ENCODE results near the gene CALCOCO2.

The CALCOCO2 gene, protein sequence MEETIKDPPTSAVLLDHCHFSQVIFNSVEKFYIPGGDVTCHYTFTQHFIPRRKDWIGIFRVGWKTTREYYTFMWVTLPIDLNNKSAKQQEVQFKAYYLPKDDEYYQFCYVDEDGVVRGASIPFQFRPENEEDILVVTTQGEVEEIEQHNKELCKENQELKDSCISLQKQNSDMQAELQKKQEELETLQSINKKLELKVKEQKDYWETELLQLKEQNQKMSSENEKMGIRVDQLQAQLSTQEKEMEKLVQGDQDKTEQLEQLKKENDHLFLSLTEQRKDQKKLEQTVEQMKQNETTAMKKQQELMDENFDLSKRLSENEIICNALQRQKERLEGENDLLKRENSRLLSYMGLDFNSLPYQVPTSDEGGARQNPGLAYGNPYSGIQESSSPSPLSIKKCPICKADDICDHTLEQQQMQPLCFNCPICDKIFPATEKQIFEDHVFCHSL

DNA sequence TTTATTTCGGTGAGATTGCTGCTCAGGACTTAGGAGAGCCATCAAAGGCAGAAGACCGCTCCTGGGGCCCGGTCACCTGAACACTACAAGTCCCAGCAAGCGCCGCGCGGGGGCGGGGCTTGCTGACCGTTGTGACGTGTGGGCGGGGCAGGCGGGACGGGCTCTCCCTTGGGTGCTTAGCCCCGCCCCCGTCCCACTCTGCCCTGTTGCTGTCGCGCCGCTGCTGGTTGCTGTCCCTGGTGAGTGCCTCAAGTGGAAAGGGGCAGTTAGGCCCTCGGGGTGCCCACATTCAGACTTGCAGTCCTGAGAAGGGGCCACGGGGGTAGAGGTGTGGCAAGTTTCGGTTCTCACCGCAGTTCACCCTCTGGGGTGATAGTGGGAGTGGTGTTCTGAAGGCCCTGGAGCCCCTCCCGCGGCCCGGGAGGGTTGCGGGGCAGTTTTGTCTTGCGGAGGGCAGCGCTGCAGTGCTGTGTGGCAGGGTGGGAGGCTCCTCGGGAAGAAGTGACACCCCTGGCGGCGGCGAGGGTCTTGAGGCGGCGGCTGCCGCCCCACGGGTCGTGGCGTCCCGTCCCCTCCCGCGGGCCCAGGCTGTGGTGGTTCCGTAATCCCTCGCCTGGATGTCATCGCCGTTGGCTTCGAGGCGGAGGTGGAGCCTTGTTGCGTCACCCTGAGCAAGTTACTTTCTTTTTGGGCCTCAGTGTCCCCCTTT is at the start of gene CALCOCO2:
CALCOCO2 (plus strand) TSS at position 196 of the 709 bp plus-strand sequence. CDS start 10,673 bp downstream, outside the sequence.
- TF ChIP-seq, protein P1, sequence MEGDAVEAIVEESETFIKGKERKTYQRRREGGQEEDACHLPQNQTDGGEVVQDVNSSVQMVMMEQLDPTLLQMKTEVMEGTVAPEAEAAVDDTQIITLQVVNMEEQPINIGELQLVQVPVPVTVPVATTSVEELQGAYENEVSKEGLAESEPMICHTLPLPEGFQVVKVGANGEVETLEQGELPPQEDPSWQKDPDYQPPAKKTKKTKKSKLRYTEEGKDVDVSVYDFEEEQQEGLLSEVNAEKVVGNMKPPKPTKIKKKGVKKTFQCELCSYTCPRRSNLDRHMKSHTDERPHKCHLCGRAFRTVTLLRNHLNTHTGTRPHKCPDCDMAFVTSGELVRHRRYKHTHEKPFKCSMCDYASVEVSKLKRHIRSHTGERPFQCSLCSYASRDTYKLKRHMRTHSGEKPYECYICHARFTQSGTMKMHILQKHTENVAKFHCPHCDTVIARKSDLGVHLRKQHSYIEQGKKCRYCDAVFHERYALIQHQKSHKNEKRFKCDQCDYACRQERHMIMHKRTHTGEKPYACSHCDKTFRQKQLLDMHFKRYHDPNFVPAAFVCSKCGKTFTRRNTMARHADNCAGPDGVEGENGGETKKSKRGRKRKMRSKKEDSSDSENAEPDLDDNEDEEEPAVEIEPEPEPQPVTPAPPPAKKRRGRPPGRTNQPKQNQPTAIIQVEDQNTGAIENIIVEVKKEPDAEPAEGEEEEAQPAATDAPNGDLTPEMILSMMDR (IDR thresholded peaks at IDR 0.05; ENCODE audit: poor library complexity, severe bottlenecking), result no peak
- peaks cover 12% of the 10 kb centered on the region for H3K4me1 ChIP-seq (ENCODE audit: insufficient read depth, poor library complexity, severe bottlenecking)
- H3K27me3 ChIP-seq (ENCODE audit: insufficient read depth, poor library complexity, severe bottlenecking), result no peaks in the 10 kb centered on the region
- peak within 1 kb of the TSS; percentile 5 for H3K27ac ChIP-seq (ENCODE audit: poor library complexity, severe bottlenecking)
- H3K9me3 ChIP-seq (ENCODE audit: severe bottlenecking), result no peaks in the 10 kb centered on the region
- peaks cover 4% of the 10 kb centered on the region; the same call in 1 of the 2 replicates for H3K36me3 ChIP-seq (ENCODE audit: low read depth)
- peak within 1 kb of the TSS; percentile 55 for H3K4me3 ChIP-seq (ENCODE audit: severe bottlenecking)
- peak; percentile 96 for ATAC-seq (ENCODE audit: low read depth)
- DNase-seq (ENCODE audit: low spot score), result peak; percentile 94

DNA sequence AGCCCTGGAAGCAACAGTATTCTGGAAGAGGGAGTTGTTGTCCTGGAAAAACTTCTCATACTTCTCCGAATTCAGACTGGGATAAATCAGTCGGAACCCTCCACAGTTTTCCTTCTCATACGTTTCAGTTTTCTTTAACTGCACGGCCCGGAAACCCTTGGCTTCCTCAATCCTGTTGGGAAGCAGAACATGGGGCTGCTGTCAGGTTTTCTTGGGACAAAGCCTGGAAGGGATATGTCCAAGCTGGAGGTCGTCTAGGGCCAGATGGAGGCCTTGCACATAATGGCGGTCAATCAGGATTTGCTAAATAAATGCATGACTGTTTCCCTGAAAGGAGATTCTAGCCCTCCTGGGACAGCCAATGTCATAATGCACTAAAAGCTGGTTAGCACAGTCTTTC is 43.0 kb upstream of the CALCOCO2 start:
- Histone ChIP-seq H3K36me3 (ENCODE audit: low read depth) (no peaks in the 10 kb centered on the region), H3K27me3 (ENCODE audit: insufficient read depth, poor library complexity, severe bottlenecking) (no peaks in the 10 kb centered on the region), H3K27ac (ENCODE audit: poor library complexity, severe bottlenecking) (no peak overlapping the region), H3K4me1 (ENCODE audit: insufficient read depth, poor library complexity, severe bottlenecking) (no peaks in the 10 kb centered on the region), H3K4me3 (ENCODE audit: severe bottlenecking) (no peak overlapping the region), H3K9me3 (ENCODE audit: severe bottlenecking) (no peaks in the 10 kb centered on the region)
- TF ChIP-seq, protein P1 (IDR thresholded peaks at IDR 0.05; ENCODE audit: poor library complexity, severe bottlenecking), result no peak
- DNase-seq (ENCODE audit: low spot score), result no peak
- no peak for ATAC-seq (ENCODE audit: low read depth)

DNA sequence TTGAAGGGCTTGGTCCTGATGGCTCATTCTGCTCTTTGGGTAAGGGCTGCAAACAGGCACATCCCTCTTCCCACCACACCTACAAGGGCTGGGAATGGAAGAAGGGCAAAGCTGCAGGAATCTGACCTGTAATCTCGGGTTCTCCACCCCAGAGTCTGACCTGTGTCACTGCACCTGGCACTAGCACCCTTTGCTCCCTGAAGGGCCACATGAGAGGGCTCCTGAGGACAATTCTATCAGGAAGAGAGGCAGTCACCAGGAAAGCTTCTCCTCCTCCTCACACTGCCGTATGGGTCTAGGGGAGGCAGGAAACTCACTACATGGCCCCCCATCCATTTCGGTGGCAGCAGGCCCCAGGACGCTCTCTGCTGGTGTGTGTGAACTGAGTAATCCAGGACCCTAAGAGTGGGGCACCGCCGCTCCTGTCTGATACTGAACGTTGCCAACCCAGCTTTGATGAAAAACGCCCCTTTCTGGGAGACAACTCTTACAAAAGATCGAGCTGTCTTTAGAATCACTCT is 40.2 kb upstream of the CALCOCO2 start:
- H3K36me3 ChIP-seq (ENCODE audit: low read depth), result no peaks in the 10 kb centered on the region
- ATAC-seq (ENCODE audit: low read depth) (no peak; the same call in 2 of the 3 replicates), DNase-seq (ENCODE audit: low spot score) (no peak)
- no peaks in the 10 kb centered on the region for H3K27me3 ChIP-seq (ENCODE audit: insufficient read depth, poor library complexity, severe bottlenecking)
- H3K4me3 ChIP-seq (ENCODE audit: severe bottlenecking), result no peak overlapping the region
- TF ChIP-seq, protein P1 (IDR thresholded peaks at IDR 0.05; ENCODE audit: poor library complexity, severe bottlenecking), result no peak
- H3K27ac ChIP-seq (ENCODE audit: poor library complexity, severe bottlenecking), result no peak overlapping the region
- H3K4me1 ChIP-seq (ENCODE audit: insufficient read depth, poor library complexity, severe bottlenecking), result no peaks in the 10 kb centered on the region
- H3K9me3 ChIP-seq (ENCODE audit: severe bottlenecking), result no peaks in the 10 kb centered on the region

DNA sequence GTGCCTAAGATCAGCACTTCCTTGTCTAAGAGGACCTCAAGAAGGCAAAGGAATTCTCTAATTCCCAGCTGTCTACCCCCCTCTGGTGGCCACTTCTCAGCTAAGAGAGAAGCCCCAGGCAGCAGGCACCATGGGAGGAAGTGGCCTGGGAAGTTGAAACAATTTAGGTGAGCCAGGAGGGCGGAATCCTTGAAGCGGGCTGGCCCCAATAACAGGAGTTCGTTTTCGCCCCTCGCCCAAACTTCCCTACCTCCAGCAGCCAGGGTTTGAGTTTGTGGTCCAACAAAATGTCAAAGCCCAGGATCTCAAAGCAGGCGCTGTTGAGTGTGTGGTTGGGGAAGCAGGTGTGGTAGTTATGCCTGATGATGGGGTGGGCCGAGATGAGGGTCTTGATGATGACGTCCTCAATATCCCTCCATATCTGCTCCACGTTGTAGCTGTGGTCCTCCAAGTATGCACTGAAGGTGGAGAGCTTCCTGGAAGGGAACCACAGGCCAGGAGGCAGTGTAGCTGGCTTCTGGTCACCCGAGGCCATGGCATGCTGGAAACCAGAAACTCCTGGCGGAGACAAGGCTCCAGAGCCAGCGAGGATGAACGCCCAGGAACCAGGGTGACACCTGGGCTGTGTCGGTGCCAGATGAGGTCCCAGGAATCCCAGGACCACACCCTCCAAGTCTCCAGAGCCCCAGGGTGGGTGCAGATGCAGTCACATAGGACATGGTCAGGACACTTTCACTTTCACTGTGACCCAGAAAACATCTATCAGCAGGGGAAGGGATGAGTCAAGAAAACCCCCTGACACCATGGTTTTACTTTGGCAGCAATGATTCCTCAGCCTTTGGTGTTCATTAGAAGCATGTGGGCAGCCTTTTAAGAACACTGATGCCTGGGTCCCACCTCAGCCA is 39.5 kb upstream of the CALCOCO2 start:
- ATAC-seq (ENCODE audit: low read depth), result peak; percentile 90
- no peaks in the 10 kb centered on the region for H3K27me3 ChIP-seq (ENCODE audit: insufficient read depth, poor library complexity, severe bottlenecking)
- H3K9me3 ChIP-seq (ENCODE audit: severe bottlenecking), result no peaks in the 10 kb centered on the region
- no peak overlapping the region for H3K27ac ChIP-seq (ENCODE audit: poor library complexity, severe bottlenecking)
- no peaks in the 10 kb centered on the region for H3K4me1 ChIP-seq (ENCODE audit: insufficient read depth, poor library complexity, severe bottlenecking)
- TF ChIP-seq, protein P1 (IDR thresholded peaks at IDR 0.05; ENCODE audit: poor library complexity, severe bottlenecking), result peak; percentile 82
- H3K4me3 ChIP-seq (ENCODE audit: severe bottlenecking), result no peak overlapping the region
- DNase-seq (ENCODE audit: low spot score), result no peak
- H3K36me3 ChIP-seq (ENCODE audit: low read depth), result no peaks in the 10 kb centered on the region
